Activated naive CD4-positive, alpha-beta T cell treated with anti-CD3 and anti-CD28 coated beads for 36 hours (primary cell): ENCODE data around the gene ADAMTSL1. TPM values are rescaled to one million over a fixed set of nuclear protein-coding genes. Genes with fewer than 3 reads are reported as not detected.

ENCODE experiments used
- CTCF ChIA-PET: fragments of 350-600 bp; sonication (Branson Sonifier 250); formaldehyde crosslinking; loops from one replicate; lab custom pipeline; 2021; ENCODE audit warnings: antibody characterized with exemption; lab: Charles Lee
- DNase-seq: peaks from one replicate; pipeline ENCODE4 v3.0.0-alpha.2; 2020
- H3K27ac Mint-ChIP-seq: one replicate; pipeline ENCODE4 v1.8.0; 2021; ENCODE audit warnings: mild to moderate bottlenecking, mixed read lengths
- H3K27me3 Mint-ChIP-seq: one replicate; pipeline ENCODE4 v1.8.0; 2021; ENCODE audit warnings: low read depth, mixed read lengths
- H3K36me3 Mint-ChIP-seq: one replicate; pipeline ENCODE4 v1.8.0; 2021; ENCODE audit warnings: low read depth, mixed read lengths
- H3K4me1 Mint-ChIP-seq: one replicate; pipeline ENCODE4 v1.8.0; 2021; ENCODE audit warnings: low read depth, mixed read lengths
- H3K4me3 Mint-ChIP-seq: one replicate; pipeline ENCODE4 v1.8.0; 2021; ENCODE audit warnings: mild to moderate bottlenecking, moderate library complexity, mixed read lengths
- H3K9me3 Mint-ChIP-seq: one replicate; pipeline ENCODE4 v1.8.0; 2021; ENCODE audit warnings: mixed read lengths
- intact Hi-C: fragments of 100-400 bp; cut with micrococcal nuclease; formaldehyde crosslinking; loops from one replicate; pipeline ENCODE4 v1.15.1; 2023
- total RNA-seq, 2 experiments: library from RNA; stranded (reverse); gene quantifications; one replicate each; pipeline ENCODE4 v1.2.3, GENCODE V29; 2021

Gene ADAMTSL1
- total RNA-seq, 2 experiments from 2014 or later, result not detected

DNA sequence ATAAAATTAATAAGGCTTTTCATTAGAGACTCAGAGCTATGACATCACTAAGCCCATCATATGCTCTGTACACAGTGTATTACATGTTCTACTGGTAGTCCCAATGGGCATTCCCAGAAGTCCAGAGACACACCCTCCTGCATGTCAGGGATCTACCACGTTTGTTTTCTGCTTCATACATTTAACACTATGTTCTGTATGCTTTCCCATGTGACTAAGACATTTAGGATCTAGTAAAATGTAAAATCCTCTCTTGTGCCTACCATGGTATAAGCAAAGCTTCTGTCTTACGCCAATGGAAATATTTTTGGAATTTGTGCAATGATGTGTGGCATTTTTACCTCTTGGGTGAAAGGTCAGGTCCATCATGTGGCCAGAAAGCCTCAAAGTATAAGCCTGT is 192.4 kb downstream of the ADAMTSL1 start:
- CTCF ChIA-PET, result interaction anchor here (0.5 kb wide), 1 partner anchor 68 kb away, joined by 4 read pairs; no protein-coding TSS in a partner anchor
- no peak overlapping the region for H3K4me3 Mint-ChIP-seq
- H3K27ac Mint-ChIP-seq, result no peak overlapping the region
- H3K27me3 Mint-ChIP-seq, result no peaks in the 10 kb centered on the region
- H3K36me3 Mint-ChIP-seq, result no peaks in the 10 kb centered on the region
- no peaks in the 10 kb centered on the region for H3K9me3 Mint-ChIP-seq
- H3K4me1 Mint-ChIP-seq, result no peaks in the 10 kb centered on the region
- intact Hi-C loops, result no loop called here
- no peak for DNase-seq

DNA sequence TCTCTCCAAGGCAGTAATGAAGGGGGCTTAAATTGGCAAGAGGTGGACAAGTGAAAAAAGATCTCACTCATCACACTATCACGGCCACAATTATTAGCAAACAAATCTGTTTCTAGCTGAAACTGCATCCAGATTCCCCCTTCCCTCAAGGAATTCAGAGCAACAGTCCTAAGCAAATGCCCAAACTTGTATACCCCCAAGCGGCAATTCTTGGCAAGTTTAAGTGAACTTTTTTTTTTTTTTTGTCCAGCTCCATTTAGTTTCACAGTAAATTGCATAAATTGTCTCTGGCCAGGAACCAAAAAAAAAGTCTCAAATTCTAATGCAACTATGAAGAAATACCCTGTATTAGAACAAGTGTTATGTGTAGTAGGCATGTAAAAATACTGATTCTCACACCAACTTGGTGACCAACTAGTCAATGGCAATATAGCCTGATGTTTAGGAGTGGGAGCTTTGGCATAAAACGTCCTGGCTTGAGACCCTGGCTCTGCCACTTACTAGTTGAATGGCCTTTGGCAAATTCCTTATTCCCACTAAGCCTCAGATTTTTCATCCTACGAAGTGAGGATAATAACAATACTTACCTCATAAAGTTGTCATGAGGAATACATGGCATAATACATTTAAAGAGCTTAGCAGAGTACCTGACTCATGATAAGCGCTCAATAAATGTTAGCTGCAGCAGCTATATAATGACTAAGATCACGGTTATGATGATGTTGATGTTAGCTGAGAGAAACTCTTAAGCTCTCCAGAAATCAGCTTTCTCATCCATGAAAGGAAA is 193.2 kb downstream of the ADAMTSL1 start:
- Mint-ChIP-seq H3K36me3 (no peaks in the 10 kb centered on the region), H3K27ac (no peak overlapping the region), H3K4me3 (no peak overlapping the region), H3K9me3 (no peaks in the 10 kb centered on the region), H3K27me3 (no peaks in the 10 kb centered on the region), H3K4me1 (no peaks in the 10 kb centered on the region)
- DNase-seq, result no peak
- intact Hi-C loops, result no loop called here
- CTCF ChIA-PET, result interaction anchor here (0.5 to 0.6 kb wide), 3 partner anchors 68 to 412 kb away, joined by 3 to 5 read pairs (median 4); no protein-coding TSS in a partner anchor

DNA sequence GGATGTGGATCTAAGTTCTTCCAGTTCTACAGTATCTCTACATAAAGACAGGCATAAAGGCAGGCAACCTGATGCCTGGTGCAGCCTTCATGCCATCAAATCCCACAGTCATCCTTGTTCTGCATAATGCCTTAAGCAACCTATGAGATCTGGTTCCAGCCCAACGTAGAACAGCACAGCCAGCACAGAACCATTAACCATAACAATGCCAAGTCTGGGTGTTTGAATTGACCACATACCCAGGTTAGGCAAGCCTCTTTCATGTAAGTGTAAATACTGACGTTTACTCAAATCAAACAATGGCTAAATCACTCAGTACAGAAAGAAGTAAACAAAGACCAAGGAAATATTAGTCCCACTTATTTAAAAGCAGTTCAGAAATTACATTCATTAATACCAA is 195.0 kb downstream of the ADAMTSL1 start:
- no peaks in the 10 kb centered on the region for H3K36me3 Mint-ChIP-seq
- H3K27me3 Mint-ChIP-seq, result no peaks in the 10 kb centered on the region
- H3K27ac Mint-ChIP-seq, result no peak overlapping the region
- intact Hi-C loops, result no loop called here
- no peaks in the 10 kb centered on the region for H3K4me1 Mint-ChIP-seq
- CTCF ChIA-PET, result no interaction called here
- no peaks in the 10 kb centered on the region for H3K9me3 Mint-ChIP-seq
- DNase-seq, result no peak
- no peak overlapping the region for H3K4me3 Mint-ChIP-seq

DNA sequence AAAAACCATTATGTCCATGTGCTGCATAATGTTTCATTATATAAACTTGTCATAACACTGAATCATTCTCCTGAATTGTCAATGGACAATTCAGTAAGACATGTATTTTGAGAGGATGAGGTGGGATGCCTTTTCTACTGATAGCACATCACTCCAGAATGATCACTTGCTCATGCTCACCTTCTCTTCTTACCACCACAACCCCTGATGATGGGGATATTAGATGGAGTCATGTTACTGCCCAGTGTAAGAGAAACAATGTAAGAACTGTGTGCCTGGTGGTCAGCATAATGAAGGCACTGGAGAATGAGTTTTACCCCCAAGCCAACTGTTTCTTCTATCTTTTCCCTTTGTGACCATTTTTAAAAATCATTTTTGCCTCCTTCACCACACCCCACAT is 198.8 kb downstream of the ADAMTSL1 start:
- Mint-ChIP-seq H3K4me3 (no peak overlapping the region), H3K27ac (no peak overlapping the region), H3K36me3 (no peaks in the 10 kb centered on the region), H3K27me3 (no peaks in the 10 kb centered on the region), H3K9me3 (no peaks in the 10 kb centered on the region), H3K4me1 (no peaks in the 10 kb centered on the region)
- no peak for DNase-seq
- intact Hi-C loops, result no loop called here
- CTCF ChIA-PET, result no interaction called here

DNA sequence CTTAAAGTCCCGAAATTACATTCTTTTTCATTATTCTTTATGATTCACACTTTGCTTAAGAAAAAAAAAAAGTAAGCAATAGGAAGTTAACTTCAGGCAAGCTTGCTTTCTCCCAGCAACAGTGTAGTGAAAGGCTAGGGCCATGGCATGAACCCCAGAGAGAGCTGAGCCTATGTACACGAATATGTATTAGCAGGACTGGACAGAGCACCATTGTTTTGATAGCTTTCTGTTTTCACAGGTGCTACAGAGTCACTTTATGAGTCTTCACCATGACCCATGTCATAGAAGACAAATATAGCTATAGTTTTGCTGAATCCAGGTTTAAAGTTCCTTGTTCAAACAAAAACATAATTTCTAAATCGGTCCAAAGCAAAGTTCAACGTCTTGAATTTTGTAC is 199.2 kb downstream of the ADAMTSL1 start:
- Mint-ChIP-seq H3K27me3 (no peaks in the 10 kb centered on the region), H3K4me3 (no peak overlapping the region), H3K36me3 (no peaks in the 10 kb centered on the region), H3K9me3 (no peaks in the 10 kb centered on the region), H3K27ac (no peak overlapping the region), H3K4me1 (no peaks in the 10 kb centered on the region)
- DNase-seq, result no peak
- CTCF ChIA-PET, result interaction anchor here (0.6 kb wide), 1 partner anchor 85 kb away, joined by 3 read pairs; no protein-coding TSS in a partner anchor
- intact Hi-C loops, result no loop called here

DNA sequence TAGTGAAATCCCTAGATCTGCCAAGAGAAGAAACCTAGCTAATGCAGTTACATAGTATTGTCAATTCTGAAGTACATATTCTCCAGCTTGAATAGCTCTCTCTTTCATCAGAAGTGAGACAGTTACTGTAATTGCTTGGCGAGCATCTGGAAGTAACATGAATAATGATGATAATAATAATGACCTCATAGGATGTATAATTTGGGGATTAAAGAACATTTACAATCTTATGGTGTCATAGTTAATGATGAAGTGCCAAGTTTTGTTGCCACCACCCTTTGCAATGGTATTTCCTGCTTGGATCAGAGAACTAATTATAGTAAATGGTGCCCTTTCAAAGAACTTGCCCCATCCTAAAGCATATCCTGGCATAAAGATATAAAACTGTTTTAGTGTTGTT is 201.4 kb downstream of the ADAMTSL1 start:
- H3K4me3 Mint-ChIP-seq, result no peak overlapping the region
- H3K36me3 Mint-ChIP-seq, result no peaks in the 10 kb centered on the region
- no peak overlapping the region for H3K27ac Mint-ChIP-seq
- intact Hi-C loops, result no loop called here
- CTCF ChIA-PET, result no interaction called here
- no peaks in the 10 kb centered on the region for H3K9me3 Mint-ChIP-seq
- no peaks in the 10 kb centered on the region for H3K4me1 Mint-ChIP-seq
- no peak for DNase-seq
- peaks cover 3% of the 10 kb centered on the region for H3K27me3 Mint-ChIP-seq

DNA sequence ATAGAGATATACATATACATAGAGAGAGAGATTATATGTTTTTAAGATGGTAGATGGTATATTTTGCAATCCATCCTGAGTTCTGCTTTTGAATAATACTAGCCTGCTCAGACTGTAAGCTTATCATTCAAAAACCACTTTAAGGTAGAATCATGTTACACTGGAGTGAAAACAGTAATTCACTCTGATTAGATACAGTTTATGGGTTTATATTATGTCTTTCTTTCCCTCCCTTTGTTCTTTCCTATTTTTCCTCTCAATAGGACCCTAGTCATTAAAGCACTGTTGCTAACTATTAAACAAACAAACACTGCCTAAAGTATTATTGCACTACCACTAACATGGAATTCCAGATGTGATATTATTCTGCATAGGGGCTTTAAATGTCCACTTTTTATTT is 202.0 kb downstream of the ADAMTSL1 start:
- H3K27me3 Mint-ChIP-seq, result peaks cover 3% of the 10 kb centered on the region
- no peaks in the 10 kb centered on the region for H3K4me1 Mint-ChIP-seq
- no peaks in the 10 kb centered on the region for H3K9me3 Mint-ChIP-seq
- no peaks in the 10 kb centered on the region for H3K36me3 Mint-ChIP-seq
- no peak overlapping the region for H3K27ac Mint-ChIP-seq
- no peak overlapping the region for H3K4me3 Mint-ChIP-seq
- CTCF ChIA-PET, result interaction anchor here (0.6 kb wide), 1 partner anchor 14 kb away, joined by 3 read pairs; no protein-coding TSS in a partner anchor
- no peak for DNase-seq
- intact Hi-C loops, result no loop called here

DNA sequence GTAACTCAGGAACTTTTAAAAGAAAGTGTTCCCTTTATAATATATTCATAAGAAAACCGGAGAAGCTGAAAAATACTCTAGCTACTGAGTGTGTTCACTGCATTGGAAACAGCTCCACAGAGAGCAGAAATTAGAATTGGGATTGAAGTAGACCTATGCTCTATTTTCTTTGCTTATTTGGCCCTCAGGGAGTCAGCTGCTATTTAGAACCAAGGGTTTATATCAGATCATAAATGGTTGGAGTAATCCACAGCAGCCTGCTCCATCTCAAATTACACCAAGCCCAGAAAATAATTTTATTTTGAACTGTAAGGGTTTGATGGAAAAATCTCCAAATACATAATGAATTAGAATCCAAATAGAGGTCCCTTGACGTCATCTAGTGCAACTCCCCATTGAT is 202.6 kb downstream of the ADAMTSL1 start:
- intact Hi-C loops, result no loop called here
- H3K36me3 Mint-ChIP-seq, result no peaks in the 10 kb centered on the region
- H3K27ac Mint-ChIP-seq, result no peak overlapping the region
- peaks cover 3% of the 10 kb centered on the region for H3K27me3 Mint-ChIP-seq
- H3K4me3 Mint-ChIP-seq, result no peak overlapping the region
- H3K4me1 Mint-ChIP-seq, result no peaks in the 10 kb centered on the region
- DNase-seq, result no peak
- H3K9me3 Mint-ChIP-seq, result no peaks in the 10 kb centered on the region
- CTCF ChIA-PET, result interaction anchor here (0.6 kb wide), 1 partner anchor 15 kb away, joined by 3 read pairs; no protein-coding TSS in a partner anchor

DNA sequence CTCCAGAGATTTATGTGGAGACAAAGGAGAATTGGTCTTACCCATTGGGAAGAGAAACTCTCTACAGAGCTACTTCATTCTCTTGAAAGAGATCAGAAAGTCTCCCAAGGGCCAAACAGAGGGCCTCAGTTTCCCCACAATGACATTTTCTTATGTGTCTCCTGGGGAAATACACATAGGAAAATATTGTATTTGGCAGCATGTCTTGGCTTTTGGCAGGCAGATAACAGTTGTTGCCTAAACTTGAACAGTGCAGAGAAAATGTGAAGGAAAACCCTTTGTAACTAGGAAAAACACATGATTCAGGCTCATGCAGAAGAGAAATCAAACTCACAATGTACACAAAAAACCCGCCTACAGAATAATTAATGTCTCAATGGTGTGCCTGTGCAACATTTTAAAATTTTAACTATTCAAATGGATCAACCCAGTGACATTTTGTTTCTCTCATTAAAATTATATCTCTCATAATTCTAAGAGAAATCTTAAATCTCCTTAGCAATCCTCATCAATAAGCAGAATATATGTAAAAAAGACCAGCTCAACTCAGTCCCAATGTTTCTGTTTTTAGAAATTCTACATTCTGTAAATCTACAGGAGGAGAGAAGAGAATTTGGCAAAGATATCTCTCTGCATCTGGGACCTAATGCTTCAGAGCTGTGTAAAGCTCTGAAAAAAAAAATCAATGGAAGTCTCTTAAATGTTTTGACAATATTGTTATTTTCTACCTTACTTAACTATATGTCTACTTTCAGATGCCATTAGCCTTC is 205.1 kb downstream of the ADAMTSL1 start:
- peaks cover 3% of the 10 kb centered on the region for H3K27me3 Mint-ChIP-seq
- CTCF ChIA-PET, result interaction anchor here (0.7 kb wide), 1 partner anchor 535 kb away, joined by 4 read pairs; no protein-coding TSS in a partner anchor
- DNase-seq, result no peak
- intact Hi-C loops, result no loop called here
- no peak overlapping the region for H3K4me3 Mint-ChIP-seq
- H3K36me3 Mint-ChIP-seq, result no peaks in the 10 kb centered on the region
- H3K9me3 Mint-ChIP-seq, result no peaks in the 10 kb centered on the region
- H3K4me1 Mint-ChIP-seq, result no peaks in the 10 kb centered on the region
- H3K27ac Mint-ChIP-seq, result no peak overlapping the region

DNA sequence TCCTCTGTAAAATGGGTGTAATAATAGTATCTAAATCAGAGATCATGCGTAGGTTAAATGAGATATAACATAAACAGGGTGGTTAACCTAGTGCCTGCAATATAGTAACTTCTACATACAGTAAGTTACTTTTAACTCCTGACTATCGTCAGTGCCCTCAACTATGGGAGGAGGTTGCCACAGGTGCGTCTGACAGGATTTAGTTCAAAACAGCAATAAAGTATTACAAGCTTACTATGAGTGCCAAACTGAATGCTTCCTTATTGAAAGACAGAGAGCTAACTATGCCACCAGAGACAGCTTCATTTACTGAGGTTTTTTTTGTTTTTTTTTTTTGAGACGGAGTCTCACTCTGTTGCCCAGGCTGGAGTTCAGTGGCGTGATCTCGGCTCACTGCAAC is 209.0 kb downstream of the ADAMTSL1 start:
- intact Hi-C loops, result no loop called here
- peaks cover 7% of the 10 kb centered on the region for H3K27me3 Mint-ChIP-seq
- no peaks in the 10 kb centered on the region for H3K36me3 Mint-ChIP-seq
- H3K4me3 Mint-ChIP-seq, result no peak overlapping the region
- H3K9me3 Mint-ChIP-seq, result no peaks in the 10 kb centered on the region
- CTCF ChIA-PET, result no interaction called here
- H3K27ac Mint-ChIP-seq, result no peak overlapping the region
- H3K4me1 Mint-ChIP-seq, result no peaks in the 10 kb centered on the region
- DNase-seq, result no peak

DNA sequence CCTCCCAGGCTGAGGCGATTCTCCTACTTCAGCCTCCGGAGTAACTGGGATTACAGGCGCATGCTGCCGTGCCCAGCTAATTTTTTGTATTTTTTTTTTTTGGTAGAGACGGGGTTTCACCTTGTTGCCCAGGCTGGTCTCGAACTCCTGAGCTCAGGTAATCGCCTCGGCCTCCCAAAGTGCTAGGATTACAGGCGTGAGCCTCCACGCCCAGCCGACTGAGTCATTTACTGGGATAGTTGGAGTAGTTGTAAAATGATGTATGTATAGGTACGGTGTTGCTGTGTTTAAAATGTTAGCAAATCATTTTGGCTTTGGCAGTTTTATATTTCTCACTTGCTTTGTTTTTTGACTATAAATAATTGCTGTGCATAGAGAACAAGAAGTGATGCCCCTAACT is 209.4 kb downstream of the ADAMTSL1 start:
- no peaks in the 10 kb centered on the region for H3K4me1 Mint-ChIP-seq
- no peaks in the 10 kb centered on the region for H3K9me3 Mint-ChIP-seq
- peaks cover 7% of the 10 kb centered on the region for H3K27me3 Mint-ChIP-seq
- intact Hi-C loops, result no loop called here
- no peaks in the 10 kb centered on the region for H3K36me3 Mint-ChIP-seq
- CTCF ChIA-PET, result no interaction called here
- H3K4me3 Mint-ChIP-seq, result no peak overlapping the region
- no peak overlapping the region for H3K27ac Mint-ChIP-seq
- no peak for DNase-seq

DNA sequence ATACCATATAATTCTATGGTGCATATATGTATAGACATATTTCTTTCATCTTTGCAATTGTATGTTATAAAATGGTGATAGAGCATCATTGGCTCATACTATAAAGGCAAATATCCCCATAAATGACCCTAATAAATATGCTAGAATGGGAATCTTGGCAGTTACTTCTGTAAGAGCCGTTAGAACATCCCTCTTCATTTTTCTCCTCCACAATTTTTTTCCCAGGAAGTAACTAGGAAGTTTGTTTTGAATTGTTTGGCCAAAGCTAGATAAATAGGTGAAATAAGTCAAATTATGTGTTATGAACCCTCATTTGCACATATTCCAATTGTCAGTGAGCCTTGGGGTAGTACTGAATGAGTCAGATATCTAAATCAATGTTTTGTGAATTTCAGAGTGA is 209.9 kb downstream of the ADAMTSL1 start:
- Mint-ChIP-seq H3K4me1 (no peaks in the 10 kb centered on the region), H3K9me3 (no peaks in the 10 kb centered on the region), H3K4me3 (no peak overlapping the region), H3K36me3 (no peaks in the 10 kb centered on the region), H3K27ac (no peak overlapping the region), H3K27me3 (peaks cover 7% of the 10 kb centered on the region)
- intact Hi-C loops, result no loop called here
- CTCF ChIA-PET, result no interaction called here
- no peak for DNase-seq
